ENCODE measurements around the gene PIGS.
"Not testable (repeated sequence)": the region's sequence is repeated elsewhere in the genome, so short reads cannot be mapped to it uniquely, and the experiment has no call there.

Gene PIGS

GRCh38 chr17:28571361-28572122 is at the start of gene PIGS:
TSS of gene PIGS (minus strand) at chr17:28571524. CDS start at chr17:28571496, 28 bp downstream.
- peak; percentile 89 for DNase-seq

DNA sequence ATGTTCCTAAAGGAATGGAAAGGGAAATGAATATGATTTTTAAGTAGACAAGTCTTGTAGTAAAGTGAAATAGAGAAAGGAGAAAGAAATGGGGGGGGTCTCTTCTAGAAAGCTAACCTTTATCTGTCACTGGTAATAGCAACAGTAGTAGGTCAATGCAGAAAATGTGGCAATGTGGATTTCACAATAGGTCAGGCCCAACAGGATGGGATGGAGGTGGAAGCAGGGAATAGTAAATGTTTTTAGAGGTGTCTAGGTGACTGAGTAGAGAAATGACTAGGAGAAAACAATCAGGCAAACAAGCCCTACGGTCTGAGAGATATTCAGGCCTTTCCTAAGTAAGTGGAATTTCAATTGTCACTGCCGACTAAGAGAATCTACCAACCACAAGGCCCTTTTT is 48.7 kb upstream of the PIGS start:
- DNase-seq = no peak

DNA sequence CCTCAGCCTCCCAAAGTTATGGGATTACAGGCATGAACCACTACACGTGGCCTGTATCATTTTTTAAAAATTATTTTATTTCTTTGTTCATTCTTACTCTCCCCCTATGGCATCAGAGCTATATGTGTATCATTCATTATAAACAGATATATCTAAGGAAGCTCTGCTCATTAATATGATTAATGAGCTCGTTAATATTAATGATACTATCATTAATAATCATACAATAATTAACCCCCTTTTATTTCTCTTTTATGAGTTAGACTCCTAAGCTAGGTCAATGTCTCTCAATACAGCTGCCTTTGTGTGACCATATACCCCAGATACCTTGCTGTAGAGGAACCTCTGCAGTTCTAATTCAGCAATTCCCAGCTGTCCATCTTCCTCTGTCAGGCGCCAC is 47.1 kb upstream of the PIGS start:
- DNase-seq = no peak

- DNase-seq = no peak
Measured at GRCh38 chr17:28616281-28616680, 45.0 kb upstream of the PIGS start.

DNA sequence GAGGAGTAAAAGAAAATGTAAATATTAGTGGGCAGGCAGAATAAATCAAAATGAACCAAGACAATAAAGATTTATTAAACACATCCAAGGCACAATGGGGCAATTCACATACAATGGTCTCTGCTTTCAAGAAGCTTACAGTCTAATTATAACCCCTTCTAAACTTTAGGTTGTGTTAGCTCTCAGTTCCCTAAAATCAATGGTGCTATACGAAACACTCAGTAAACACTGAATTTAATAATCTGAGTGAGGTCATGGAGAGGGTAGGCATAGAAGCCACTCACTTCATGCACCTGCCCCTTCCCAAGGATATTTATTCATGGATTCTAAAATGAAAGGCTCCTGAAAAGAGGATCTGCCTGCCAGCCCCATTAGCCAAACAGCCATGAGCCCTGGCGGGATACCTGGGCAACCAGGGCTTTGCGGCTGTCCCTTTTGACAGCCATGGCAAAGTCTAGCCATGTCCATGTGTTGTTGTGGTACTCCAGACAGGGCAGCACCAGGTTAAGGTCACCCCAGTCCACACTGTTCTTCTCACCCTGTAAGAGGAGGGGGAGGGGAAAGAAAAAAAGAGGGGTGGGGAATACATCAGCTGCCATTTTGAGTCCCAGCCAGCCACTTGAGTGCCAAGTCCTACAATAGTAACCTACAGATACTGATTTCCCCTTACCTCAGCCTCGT is 44.1 kb upstream of the PIGS start:
- DNase-seq = no peak

DNA sequence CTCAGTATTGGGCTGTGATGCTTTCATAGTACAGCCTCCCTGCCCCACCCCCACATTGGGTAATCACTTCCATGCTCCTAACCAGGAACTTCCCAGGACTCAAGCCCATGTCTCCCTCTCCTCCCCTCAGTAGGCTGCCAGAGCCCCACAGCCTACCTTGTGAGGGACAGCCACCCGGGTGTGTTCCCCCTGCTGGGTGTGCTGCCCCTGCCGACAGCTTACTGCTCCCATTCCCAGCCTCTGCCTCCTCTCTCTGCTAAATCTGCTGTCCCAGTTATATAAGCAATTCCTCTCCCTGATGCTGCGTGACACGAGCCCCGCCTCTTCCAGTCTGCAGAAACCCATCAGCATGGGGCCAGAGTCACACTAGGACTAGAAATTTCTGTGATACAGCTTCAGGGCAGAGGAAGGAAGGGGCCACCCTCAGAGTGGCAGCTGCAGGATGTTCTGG is 42.6 kb upstream of the PIGS start, which contains the start of gene RSKR:
RSKR (minus strand) TSS at position 255 of the 451 bp plus-strand sequence; CDS start at position 231, 24 bp downstream.
- no peak for DNase-seq

DNA sequence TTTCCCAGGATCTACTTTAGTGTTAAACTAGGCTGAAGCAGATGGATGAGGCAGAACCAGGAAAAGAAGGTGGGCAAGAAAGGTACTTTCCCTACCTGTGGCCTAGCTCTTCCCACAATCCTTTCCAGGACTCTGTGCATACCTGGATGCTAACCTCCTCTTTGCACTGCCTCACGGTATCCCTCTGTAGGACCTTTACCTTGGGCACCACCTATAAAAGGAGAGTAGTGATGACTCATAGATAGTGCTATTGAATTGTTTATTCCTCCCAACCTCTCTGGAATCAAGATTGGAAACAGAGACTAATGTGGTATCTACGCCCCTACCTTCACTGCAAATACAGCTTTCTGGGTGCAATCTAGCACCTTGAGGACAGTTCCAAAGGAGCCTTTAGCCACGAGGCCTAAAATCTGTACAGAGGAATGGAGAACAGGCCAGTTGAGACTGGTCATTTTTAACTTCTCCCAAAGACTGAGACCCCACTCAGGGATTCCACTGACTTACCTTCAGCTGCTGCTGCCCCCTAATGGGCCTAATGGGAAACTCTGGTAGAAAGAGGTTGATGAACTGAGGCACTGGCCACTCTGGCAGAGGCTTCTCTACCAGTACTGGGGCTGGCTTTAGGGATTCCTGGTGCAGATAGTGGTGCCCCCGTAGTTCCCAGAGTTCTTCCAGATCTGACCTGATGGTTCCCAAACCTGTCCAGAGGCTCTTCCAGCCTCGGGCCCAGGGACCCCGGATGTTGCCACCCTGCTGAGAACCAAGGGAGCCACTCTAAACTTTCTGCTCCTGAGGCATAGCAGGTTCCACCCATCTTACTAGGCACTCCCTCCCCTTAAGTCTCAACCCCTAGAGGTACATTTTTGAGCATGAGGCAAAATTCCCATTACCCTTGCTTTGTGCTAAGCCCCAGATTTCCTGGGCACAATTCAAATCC is 41.9 kb upstream of the PIGS start:
- DNase-seq = peak; percentile 30

DNA sequence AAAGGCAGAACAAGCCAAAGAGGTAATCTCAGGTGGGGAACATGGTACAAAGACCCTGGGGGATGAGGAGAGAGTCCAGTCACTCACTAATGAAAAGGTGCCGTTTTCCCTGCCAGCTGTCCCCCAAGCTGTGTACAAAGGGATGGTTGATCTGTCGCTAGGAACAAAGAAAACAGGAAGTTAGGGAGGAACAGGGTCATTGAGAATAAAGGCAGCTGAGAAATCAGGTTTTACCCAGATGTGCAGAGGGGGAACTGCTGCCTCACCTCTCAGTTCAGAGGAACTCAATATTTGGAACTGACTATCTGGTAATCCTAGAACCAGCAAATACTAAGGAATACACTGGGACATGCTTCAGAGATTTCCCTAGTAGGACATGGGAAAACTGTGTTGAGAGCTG is 41.2 kb upstream of the PIGS start:
- no peak for DNase-seq

- no peak for DNase-seq
Measured at GRCh38 chr17:28610376-28610775, 39.1 kb upstream of the PIGS start.

DNA sequence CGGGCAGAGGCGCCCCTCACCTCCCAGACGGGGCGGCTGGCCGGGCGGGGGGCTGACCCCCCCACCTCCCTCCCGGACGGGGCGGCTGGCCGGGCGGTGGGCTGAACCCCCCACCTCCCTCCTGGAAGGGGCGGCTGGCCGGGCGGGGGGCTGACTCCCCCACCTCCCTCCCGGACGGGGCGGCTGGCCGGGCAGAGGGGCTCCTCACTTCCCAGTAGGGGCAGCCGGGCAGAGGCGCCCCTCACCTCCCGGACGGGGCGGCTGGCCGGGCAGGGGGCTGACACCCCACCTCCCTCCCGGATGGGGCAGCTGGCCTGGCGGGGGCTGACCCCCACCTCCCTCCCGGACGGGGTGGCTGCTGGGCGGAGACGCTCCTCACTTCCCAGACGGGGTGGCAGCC is 32.7 kb upstream of the PIGS start:
- not testable (repeated sequence) for DNase-seq

DNA sequence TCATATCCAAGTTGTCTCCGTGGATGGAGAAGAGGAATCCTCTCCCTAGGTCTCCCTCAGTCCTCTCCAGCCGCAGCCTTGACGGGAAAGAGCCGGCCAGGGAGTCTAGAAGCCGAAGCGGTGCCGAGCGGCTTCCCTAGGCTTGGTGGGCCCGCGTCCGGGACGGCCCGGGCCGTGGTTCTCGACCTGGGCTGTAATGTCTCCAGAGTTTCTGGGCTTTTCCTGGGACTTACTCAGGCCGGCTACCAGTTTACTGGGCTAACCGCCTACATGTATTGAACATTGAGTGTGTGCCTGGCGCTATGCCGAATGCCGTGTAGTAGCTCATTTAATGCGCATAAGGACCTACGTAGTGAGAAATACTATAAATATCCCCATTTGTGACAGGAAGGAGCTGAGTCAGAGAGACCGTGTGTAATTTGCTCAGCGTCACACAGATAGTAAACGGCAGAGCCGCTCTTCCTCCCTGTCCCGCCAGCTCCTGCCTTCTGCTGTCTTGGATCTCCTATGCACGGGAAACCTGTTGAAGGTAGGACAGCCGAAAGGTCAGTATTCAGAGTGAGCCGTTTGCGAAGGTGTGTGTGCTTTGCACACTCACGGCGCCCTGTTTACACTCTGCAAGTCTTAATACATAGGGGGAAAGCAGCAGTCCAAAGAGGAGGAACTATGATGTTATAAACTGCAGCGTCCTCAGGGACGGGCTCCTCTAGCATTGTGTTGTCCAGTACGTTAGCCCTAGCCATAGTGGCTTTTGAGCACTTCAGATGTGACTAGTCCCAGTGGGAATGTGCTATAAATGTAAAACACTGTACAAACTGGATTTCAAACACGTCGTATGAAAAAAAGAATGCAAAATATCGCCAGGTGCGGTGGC is 28.2 kb upstream of the PIGS start:
- DNase-seq = peak; percentile 64

DNA sequence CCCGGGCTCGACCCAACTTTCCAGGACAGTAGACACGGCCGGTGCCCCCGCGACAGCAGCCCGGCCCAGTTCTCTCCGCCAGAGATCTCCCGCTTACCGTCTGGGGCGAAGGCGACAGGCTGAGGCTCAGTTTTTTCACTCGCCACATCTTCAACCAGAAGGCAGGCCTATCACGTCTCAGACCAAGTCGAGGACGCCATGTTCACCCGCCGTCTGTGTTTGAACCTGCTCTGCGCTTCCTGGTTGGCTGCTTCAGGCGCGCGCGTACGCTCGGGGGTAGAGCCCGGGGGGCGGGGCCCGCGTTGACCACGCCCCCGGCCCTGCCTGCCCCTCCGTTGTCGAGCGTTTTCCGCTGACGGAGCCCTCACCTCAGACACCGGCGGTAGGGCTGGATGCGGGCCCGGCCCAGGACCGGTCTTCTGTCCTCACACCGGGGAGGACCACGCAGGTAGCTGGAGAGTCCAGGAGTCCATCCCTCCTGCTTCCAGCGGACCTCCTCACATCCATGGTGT is 27.5 kb upstream of the PIGS start, which contains the start of gene SPAG5:
SPAG5 (minus strand) TSS at position 227 of the 512 bp plus-strand sequence; CDS start at position 148, 79 bp downstream.
- peak; percentile 95 for DNase-seq

DNA sequence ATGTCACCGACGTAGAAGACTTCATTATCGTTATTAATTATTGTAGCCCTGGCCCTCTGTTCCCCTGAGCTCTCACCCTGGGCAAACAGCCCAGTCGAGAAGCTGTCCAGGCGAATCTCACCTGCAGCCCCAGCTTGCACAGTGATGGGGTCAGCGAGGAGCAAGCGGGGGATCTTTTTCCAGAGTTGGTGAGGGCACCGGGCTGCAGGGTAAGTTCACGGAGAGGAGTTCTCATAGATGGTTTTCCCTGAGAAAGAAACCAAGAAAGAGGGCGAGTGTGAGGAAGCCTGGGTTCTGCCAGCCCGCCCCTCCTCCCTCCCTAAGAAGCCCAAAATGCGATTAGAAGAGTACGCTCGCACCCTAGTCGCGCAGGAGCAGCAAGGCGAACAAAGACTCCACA is 27.1 kb upstream of the PIGS start:
- DNase-seq = no peak

DNA sequence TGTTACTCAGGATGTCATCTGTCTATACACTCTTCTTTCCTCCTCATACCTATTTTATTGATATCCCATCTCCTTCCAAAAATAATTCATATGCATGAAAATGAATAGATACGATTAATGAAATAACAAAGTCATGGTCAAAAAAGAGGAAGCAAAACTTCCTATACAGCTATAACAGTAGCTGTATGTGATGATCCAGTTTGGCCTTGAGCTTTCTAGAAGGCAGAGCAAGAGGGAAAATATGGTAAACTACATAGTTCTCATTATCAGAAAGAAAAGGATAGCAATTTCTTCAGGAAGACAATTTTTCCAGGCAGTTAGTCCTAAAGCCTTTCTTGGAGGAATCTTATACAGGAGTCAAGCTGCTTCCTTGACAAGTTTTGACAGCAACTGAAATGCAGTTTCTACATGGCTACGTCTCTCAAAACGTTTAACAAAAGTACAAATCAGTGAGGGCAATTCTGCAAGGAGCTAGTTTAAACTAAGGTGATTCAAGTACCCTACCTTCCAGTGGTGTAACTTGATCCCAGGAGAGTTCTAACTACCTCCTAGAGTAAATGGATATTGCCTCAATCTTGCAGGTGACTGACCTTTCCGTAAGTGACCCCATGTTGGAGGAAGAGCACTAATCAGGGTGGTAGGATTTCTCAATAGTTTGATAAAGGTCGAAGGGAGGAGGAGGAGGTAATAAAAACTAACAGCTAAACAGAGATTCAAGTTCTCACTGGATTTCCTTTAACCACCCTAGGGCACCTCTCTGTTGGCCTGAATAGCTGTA is 26.5 kb upstream of the PIGS start:
- DNase-seq = no peak

DNA sequence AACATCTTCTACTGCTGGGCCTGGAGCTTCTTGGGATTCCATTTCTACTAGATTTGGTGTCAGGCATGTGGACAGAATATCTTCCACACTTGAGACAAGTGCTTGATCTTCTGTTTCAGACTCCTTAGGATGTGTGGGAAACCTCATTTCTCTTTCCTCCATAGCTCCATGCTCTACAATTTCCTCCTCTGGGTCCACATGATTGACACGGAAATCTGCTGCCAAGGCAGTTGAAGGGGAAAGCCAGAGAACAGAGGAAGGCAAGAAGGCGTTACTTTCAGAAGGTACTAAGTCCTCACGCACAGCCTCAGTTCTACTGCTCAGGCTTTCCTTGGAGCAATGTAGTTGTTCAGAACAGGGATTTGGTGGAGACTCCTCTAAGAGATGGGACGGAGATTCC is 20.9 kb upstream of the PIGS start:
- no peak for DNase-seq

GRCh38 chr17:28585851-28586250 is 14.5 kb upstream of the PIGS start:
- no peak for DNase-seq

DNA sequence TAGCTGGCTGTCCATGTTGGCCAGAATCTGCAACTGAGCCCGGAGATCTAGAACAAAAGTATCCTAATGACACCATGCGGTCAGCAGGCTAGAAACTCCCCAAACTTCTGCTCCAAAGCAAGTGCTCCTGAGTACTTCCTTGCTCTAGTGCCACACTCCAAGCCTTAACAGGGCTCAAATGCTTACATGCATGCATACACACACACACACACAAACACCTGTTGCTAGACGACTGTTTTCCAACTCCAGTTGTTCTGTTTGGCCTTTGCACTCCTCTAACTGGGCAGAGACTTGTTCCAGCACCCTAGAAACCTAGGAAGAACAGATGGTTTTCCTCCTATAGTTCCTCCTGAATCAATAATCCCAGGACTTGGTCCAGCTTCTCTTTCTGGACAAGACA is 13.1 kb upstream of the PIGS start:
- no peak for DNase-seq

- no peak for DNase-seq
Measured at GRCh38 chr17:28582513-28582912, 11.2 kb upstream of the PIGS start.

DNA sequence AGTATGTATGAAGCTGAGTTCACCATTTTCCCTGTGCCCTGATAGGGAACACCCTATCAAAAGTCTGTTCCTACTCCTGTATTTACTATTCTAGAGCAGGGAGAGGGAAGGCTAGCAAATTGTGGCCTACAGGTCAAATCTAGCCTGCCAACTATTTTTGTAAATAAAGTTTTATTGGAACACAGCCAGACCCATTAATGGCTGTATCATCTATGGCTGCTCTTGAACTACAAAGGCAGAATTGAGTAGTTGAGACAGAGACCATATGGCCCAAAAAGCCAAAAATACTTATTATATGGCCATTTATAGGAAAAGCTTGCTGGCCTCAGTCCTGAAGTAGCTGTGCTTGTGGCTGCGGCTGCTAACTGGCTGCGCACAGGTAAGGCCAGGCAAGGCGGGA is 9.6 kb upstream of the PIGS start:
- DNase-seq = no peak

DNA sequence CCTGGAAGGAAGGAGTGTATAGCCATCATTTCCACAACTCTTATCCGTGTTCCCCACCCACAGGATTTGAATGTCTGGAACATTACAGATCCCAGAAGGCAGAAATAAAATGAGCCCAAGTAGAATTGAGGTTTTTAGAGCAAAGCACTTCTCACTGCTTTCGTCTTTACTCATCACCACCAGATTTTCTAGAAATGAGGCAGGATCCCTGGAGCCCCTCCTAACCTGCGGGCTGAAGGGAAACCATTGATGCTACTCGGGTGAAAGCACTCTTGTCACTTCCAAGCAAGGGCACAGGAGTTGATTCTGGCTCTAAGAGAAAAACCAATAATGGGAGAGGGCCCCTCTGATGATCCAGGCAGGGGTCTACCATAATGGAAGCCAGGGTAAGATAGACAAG is 8.2 kb upstream of the PIGS start:
- no peak for DNase-seq
